OCI-LY7 (cell line): ENCODE results near the gene GARIN5B.

ENCODE experiments used
- EZH2phosphoT487 ChIP-seq: fragments of 200-600 bp; sonication (generic); IDR thresholded peaks from 2 replicates; pipeline ENCODE4 v1.6.1; 2018; ENCODE audit warnings: low read depth, borderline replicate concordance, mild to moderate bottlenecking, mixed run types, antibody characterized with exemption, low read length, moderate library complexity, mixed read lengths
- TF ChIP-seq, protein P1 (sequence below): fragments of 200-600 bp; sonication (generic); conservative IDR thresholded peaks from 2 replicates; pipeline ENCODE4 v1.5.1; 2014; ENCODE audit warnings: mild to moderate bottlenecking, antibody characterized with exemption, low read length, moderate library complexity, mixed read lengths

DNA sequence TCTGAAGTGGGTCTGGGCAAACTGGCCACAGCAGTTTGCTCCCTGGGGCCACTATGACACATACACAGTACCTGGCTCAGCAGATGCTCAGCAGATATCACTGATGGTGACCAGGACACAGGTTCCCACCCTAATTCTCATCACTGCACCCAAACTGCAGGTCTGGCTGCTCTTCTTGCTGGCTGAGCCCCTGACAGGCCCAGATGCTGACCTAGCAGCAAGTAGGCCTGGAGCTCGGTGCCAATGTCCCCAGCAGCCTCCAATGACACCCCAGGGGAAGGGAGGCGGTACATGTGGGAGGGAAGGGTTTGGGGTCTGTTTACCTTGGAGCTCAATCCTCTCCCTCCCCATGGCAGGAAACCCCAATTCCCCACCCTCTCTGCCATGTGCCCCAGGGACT lies 39.4 kb upstream of the GARIN5B start:
- TF ChIP-seq, protein P1, sequence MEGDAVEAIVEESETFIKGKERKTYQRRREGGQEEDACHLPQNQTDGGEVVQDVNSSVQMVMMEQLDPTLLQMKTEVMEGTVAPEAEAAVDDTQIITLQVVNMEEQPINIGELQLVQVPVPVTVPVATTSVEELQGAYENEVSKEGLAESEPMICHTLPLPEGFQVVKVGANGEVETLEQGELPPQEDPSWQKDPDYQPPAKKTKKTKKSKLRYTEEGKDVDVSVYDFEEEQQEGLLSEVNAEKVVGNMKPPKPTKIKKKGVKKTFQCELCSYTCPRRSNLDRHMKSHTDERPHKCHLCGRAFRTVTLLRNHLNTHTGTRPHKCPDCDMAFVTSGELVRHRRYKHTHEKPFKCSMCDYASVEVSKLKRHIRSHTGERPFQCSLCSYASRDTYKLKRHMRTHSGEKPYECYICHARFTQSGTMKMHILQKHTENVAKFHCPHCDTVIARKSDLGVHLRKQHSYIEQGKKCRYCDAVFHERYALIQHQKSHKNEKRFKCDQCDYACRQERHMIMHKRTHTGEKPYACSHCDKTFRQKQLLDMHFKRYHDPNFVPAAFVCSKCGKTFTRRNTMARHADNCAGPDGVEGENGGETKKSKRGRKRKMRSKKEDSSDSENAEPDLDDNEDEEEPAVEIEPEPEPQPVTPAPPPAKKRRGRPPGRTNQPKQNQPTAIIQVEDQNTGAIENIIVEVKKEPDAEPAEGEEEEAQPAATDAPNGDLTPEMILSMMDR: no peak
- no peak for TF ChIP-seq EZH2phosphoT487
